K562 treated with DMSO at 1 percent for 4 hours (cell line): ENCODE data around the gene LRRC52. TPM values are rescaled to one million over a fixed set of nuclear protein-coding genes. Genes with fewer than 3 reads are reported as not detected.

Experiments used
- total RNA-seq: library from RNA; unstranded; fragments of 300-600 nt; gene quantifications from 2 replicates; pipeline ENCODE4 v1.2.3, GENCODE V29; 2022; ENCODE audit not compliant: insufficient read depth

LRRC52 gene
- not detected in 2 replicates for total RNA-seq

GRCh38 chr1:165543532-165544438 lies at the start of gene LRRC52:
Gene LRRC52 (plus strand): TSS chr1:165544000. CDS start chr1:165544297, 297 bp downstream.

Other genes with a start within 250 kb of the LRRC52 start
- gene LMX1A, start 187.3 kb upstream of the LRRC52 start, total RNA-seq, result not detected in 2 replicates
- not detected in 2 replicates for gene RXRG, start 98.9 kb upstream of the LRRC52 start, total RNA-seq
- 79.3 and 97.5 TPM in 2 replicates for gene MGST3, start 87.2 kb downstream of the LRRC52 start, total RNA-seq
- 33.1 and 44.5 TPM in 2 replicates for gene ALDH9A1, start 154.6 kb downstream of the LRRC52 start, total RNA-seq
- gene TMCO1, start 224.9 kb downstream of the LRRC52 start, total RNA-seq, result 90.4 and 107 TPM in 2 replicates